ENCODE measurements around the gene MTCL1. TPM values are rescaled to one million over a fixed set of nuclear protein-coding genes. Genes with fewer than 3 reads are reported as not detected.

Gene MTCL1
- polyA plus RNA-seq, 3 donors = not detected

DNA sequence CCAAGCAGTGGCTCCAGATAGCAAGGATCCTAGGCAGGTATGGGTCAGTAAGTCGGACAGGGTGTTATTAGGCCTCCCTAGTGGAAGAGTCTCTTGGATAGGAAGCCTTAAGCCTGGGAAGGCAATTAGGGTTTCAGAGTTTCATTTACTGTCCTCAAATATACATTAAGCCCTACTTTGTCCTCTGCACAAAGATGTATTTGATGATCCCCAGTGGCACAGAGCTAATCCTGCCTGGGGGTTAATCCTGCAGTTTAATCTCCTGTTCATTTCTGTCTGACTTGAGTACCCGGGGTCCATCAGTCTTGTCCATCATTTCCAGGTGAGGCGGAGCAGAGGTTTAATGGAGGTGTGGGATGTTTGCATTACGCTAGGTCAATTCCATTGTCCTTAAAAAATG, 62.0 kb downstream of the MTCL1 start:
- no peaks in the 10 kb centered on the region for H3K36me3 ChIP-seq (replicated peaks in 1 of 2; ENCODE audit: control insufficient read depth in 1 of 2, insufficient read depth in 2 of 2, low read length in 2 of 2)
- H4K20me1 ChIP-seq (ENCODE audit: insufficient read depth, low read length) = no peaks in the 10 kb centered on the region
- H3K27me3 ChIP-seq (ENCODE audit: control insufficient read depth in 2 of 2, insufficient read depth in 2 of 2, low read length in 2 of 2) = no peaks in the 10 kb centered on the region
- Mint-ChIP-seq H3K27ac (no peak overlapping the region), H3K9me3 (peaks cover 0 to 3% (median 0%) of the 10 kb centered on the region in 7 donors), H3K27me3 (ENCODE audit: low read depth in 3 of 3) (peaks cover 0 to 5% (median 0%) of the 10 kb centered on the region in 3 donors), H3K4me1 (peaks cover 7% of the 10 kb centered on the region), H3K4me3 (no peak overlapping the region), H3K36me3 (no peaks in the 10 kb centered on the region)
- H3K27ac ChIP-seq (ENCODE audit: low read depth in 1 of 2, low read length in 2 of 2) = no peak overlapping the region
- H3K79me2 ChIP-seq (ENCODE audit: insufficient read depth, low read length) = no peaks in the 10 kb centered on the region
- no peak overlapping the region for H3K4me3 ChIP-seq (replicated peaks in 1 of 3; ENCODE audit: low read depth in 2 of 3, low read length in 3 of 3)
- DNase-seq = no peak
- intact Hi-C loops (cut with micrococcal nuclease) = no loop called here
- no peak overlapping the region for H3K4me2 ChIP-seq (replicated peaks; ENCODE audit: extremely low read depth, low read length, poor library complexity, severe bottlenecking)
- no peak overlapping the region for H2AFZ ChIP-seq (ENCODE audit: insufficient read depth, low read depth, low read length, poor library complexity, severe bottlenecking)
- TF ChIP-seq, protein P1, sequence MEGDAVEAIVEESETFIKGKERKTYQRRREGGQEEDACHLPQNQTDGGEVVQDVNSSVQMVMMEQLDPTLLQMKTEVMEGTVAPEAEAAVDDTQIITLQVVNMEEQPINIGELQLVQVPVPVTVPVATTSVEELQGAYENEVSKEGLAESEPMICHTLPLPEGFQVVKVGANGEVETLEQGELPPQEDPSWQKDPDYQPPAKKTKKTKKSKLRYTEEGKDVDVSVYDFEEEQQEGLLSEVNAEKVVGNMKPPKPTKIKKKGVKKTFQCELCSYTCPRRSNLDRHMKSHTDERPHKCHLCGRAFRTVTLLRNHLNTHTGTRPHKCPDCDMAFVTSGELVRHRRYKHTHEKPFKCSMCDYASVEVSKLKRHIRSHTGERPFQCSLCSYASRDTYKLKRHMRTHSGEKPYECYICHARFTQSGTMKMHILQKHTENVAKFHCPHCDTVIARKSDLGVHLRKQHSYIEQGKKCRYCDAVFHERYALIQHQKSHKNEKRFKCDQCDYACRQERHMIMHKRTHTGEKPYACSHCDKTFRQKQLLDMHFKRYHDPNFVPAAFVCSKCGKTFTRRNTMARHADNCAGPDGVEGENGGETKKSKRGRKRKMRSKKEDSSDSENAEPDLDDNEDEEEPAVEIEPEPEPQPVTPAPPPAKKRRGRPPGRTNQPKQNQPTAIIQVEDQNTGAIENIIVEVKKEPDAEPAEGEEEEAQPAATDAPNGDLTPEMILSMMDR (IDR thresholded peaks at IDR 0.05) = no peak
- no peak overlapping the region for H3K9ac ChIP-seq (ENCODE audit: insufficient read depth, low read length, poor library complexity, severe bottlenecking)
- H3K9me3 ChIP-seq (replicated peaks in 1 of 2; ENCODE audit: control insufficient read depth in 1 of 2, insufficient read depth in 1 of 2, low read length in 2 of 2) = peaks cover 0 to under 1% of the 10 kb centered on the region in 2 donors
- no peaks in the 10 kb centered on the region for H3K4me1 ChIP-seq (ENCODE audit: control insufficient read depth in 1 of 2, insufficient read depth in 2 of 2, low read length in 2 of 2)
- WGBS (ENCODE audit: insufficient coverage) = no CpG with 5 or more reads among the region's 4 CpGs

DNA sequence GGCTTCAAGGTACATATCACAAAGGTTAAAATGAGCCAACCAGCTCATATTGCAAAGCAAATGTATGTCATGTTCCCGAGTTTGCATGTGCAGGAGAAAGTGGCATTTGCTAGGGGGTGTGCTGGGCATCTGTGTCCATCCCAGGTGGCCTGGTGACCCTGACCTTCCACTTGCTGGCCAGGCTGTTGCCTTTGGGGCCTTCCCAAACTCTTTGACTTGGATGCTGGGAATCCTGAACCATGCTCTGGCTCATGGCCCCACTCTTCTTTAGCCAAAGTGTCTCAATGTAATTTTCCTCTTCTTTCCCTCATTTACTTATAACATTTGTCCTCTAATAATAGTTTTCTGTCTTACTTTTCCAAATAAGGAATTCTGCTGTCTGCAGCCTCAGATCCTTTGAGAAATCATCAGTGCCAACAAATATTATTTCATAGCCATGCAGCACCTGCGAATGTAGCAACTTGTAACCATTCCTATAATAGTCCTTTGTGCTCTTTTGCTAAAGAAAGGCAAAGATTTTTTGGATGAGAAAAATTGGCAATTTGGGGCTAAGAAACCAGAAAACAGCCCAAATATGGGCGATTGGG, 64.2 kb downstream of the MTCL1 start:
- DNase-seq = no peak
- Mint-ChIP-seq H3K4me1 (no peaks in the 10 kb centered on the region), H3K27ac (no peak overlapping the region), H3K27me3 (ENCODE audit: low read depth in 3 of 3) (peaks cover 0 to 2% (median 0%) of the 10 kb centered on the region in 3 donors), H3K36me3 (no peaks in the 10 kb centered on the region), H3K9me3 (no peaks in the 10 kb centered on the region), H3K4me3 (no peak overlapping the region)
- H3K36me3 ChIP-seq (replicated peaks in 1 of 2; ENCODE audit: control insufficient read depth in 1 of 2, insufficient read depth in 2 of 2, low read length in 2 of 2) = no peaks in the 10 kb centered on the region
- H3K27ac ChIP-seq (ENCODE audit: low read depth in 1 of 2, low read length in 2 of 2) = no peak overlapping the region
- H3K4me3 ChIP-seq (replicated peaks in 1 of 3; ENCODE audit: low read depth in 2 of 3, low read length in 3 of 3) = no peak overlapping the region
- H3K79me2 ChIP-seq (ENCODE audit: insufficient read depth, low read length) = no peaks in the 10 kb centered on the region
- no peak overlapping the region for H3K4me2 ChIP-seq (replicated peaks; ENCODE audit: extremely low read depth, low read length, poor library complexity, severe bottlenecking)
- TF ChIP-seq, protein P1 (IDR thresholded peaks at IDR 0.05) = no peak
- H3K27me3 ChIP-seq (ENCODE audit: control insufficient read depth in 2 of 2, insufficient read depth in 2 of 2, low read length in 2 of 2) = no peaks in the 10 kb centered on the region
- no peak overlapping the region for H2AFZ ChIP-seq (ENCODE audit: insufficient read depth, low read depth, low read length, poor library complexity, severe bottlenecking)
- no peaks in the 10 kb centered on the region for H3K9me3 ChIP-seq (replicated peaks in 1 of 2; ENCODE audit: control insufficient read depth in 1 of 2, insufficient read depth in 1 of 2, low read length in 2 of 2)
- no peak overlapping the region for H3K9ac ChIP-seq (ENCODE audit: insufficient read depth, low read length, poor library complexity, severe bottlenecking)
- intact Hi-C loops (cut with micrococcal nuclease) = no loop called here
- no peaks in the 10 kb centered on the region for H4K20me1 ChIP-seq (ENCODE audit: insufficient read depth, low read length)
- WGBS (ENCODE audit: insufficient coverage) = 93% methylated on average over 2 of the region's 3 CpGs
- no peaks in the 10 kb centered on the region for H3K4me1 ChIP-seq (ENCODE audit: control insufficient read depth in 1 of 2, insufficient read depth in 2 of 2, low read length in 2 of 2)
